HCEC 1CT (cell line): ENCODE data around the gene HSD17B11.
"Not testable (repeated sequence)": the region's sequence is repeated elsewhere in the genome, so short reads cannot be mapped to it uniquely, and the experiment has no call there.

Experiments used
- DNase-seq: peaks from one replicate; pipeline ENCODE4 v3.0.0-alpha.2; 2017

Gene HSD17B11

DNA sequence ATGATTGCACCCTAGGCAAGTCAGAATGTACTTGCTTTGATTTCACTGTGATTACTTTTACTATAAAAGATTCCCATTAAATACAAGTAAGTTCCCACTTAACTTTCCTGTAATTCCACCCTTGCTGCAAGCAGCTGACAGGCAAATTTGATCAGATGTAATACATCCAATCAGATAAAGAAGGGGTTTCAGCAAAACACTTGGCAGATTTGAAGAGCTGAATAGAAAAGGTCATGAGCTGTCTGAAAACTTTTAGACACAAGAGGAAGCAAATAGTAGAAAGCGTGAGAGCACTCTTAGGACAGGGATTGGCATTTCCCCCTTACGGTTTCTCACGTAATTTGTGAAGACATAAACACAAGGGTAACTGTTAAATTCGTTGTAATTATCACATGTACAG is 91.1 kb downstream of the HSD17B11 start:
- no peak for DNase-seq

DNA sequence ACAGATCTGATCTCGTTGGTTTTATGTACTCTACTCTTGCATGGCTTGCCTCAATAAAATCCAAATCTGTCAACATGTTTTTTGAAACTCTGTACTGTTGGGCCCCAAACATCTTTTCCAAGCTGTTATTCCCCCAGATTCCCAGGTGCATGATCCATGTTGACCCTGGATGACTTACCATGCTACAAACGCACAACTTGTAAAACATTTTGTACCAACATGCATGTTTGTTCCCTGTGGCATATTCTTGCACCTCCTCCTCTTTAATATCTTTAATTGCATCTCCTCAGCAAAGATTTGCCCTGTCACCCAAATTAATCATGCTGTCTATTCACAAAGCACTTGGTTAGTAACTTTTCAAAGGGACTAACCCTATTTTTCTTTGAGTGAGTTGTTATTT is 92.6 kb downstream of the HSD17B11 start:
- DNase-seq, result no peak

DNA sequence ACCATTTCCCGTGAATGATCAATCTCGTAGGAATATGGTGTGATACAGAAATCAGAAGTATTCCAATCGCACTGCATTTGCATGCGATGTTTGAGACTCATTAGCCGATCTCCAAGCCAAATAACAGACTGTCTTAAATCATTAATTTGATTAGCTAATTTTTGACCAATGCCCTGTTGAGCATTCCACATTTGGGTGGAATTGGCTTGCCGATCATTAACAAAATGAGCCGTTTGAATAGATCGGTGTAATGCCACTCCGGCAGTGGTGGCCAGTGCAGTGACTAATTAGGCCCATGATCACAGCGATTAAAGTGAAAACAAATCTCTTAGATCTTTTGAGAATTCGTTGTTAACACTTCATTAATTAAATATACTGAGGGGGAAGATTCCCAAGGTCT is 96.1 kb downstream of the HSD17B11 start:
- not testable (repeated sequence) for DNase-seq

DNA sequence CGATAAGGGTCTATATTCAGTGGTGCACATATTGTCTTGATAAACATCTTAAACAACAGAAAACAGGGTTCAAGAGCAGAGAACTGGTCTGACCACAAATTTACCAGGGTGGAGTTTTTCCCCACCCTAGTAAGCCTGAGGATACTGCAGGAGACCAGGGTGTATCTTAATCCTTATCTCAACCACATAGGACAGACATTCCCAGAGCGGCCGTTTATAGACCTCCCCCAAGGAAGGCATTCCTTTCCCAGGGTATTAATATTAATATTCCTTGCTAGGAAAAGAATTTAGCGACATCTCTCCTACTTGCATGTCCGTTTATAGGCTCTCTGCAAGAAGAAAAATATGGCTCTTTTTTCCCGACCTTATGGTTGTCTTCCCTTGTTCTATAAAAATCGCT is 97.1 kb downstream of the HSD17B11 start:
- DNase-seq, result not testable (repeated sequence)

GRCh38 chr4:87286970-87287369 is 104.0 kb downstream of the HSD17B11 start:
- no peak for DNase-seq
